Measurements from ENCODE around the gene ITGB1. TPM values are rescaled to one million over a fixed set of nuclear protein-coding genes. Genes with fewer than 3 reads are reported as not detected.

Gene ITGB1
- total RNA-seq, 3 donors from 2014 or later (not counting 1 experiment from before 2014, with no cell fraction given), result 175 to 280 (median 202) TPM

GRCh38 chr10:32959006-32959920, 1.2 kb upstream of the ITGB1 start:
- Mint-ChIP-seq H3K4me3 (peak overlapping the region; percentile 94), H3K4me1 (peaks cover 34 to 38% of the 10 kb centered on the region in 2 donors), H3K9me3 (no peaks in the 10 kb centered on the region), H3K27me3 (ENCODE audit: low read depth in 2 of 2) (no peaks in the 10 kb centered on the region), H3K36me3 (no peaks in the 10 kb centered on the region), H3K27ac (peak overlapping the region; percentile 79 to 94)
- no peak for ATAC-seq
- Histone ChIP-seq H3K4me1 (ENCODE audit: control insufficient read depth, insufficient read depth, low read length) (peaks cover 18% of the 10 kb centered on the region), H3K36me3 (ENCODE audit: control insufficient read depth, insufficient read depth, low read length) (no peaks in the 10 kb centered on the region), H3K27me3 (ENCODE audit: control insufficient read depth, insufficient read depth, low read length) (no peaks in the 10 kb centered on the region), H3K9me3 (ENCODE audit: control insufficient read depth, insufficient read depth, low read length) (no peaks in the 10 kb centered on the region), H3K4me3 (ENCODE audit: low read length) (peak overlapping the region; percentile 59), H3K27ac (ENCODE audit: low read length) (peak overlapping the region; percentile 63)
- intact Hi-C loops (cut with micrococcal nuclease), result loop anchor here (5.0 to 10.0 kb wide), 3 partner anchors 33 to 156 kb away; no protein-coding TSS in a partner anchor
- TF ChIP-seq CTCF (IDR thresholded peaks at IDR 0.05), result no peak
- peak in 1 of 2 donors; percentile 43 for DNase-seq
- 55% methylated on average over 10 of the region's 10 CpGs for WGBS (ENCODE audit: insufficient coverage)

GRCh38 chr10:32957341-32958084, 517 bp downstream of the ITGB1 start:
- H3K4me3 ChIP-seq (ENCODE audit: low read length), result peak overlapping the region; percentile 64
- H3K4me3 Mint-ChIP-seq, result peak overlapping the region; percentile 72
- under 1% methylated on average over 85 of the region's 87 CpGs for WGBS (ENCODE audit: insufficient coverage)
- H3K9me3 Mint-ChIP-seq, result no peaks in the 10 kb centered on the region
- H3K36me3 ChIP-seq (ENCODE audit: control insufficient read depth, insufficient read depth, low read length), result peaks cover 2% of the 10 kb centered on the region
- no peaks in the 10 kb centered on the region for H3K27me3 ChIP-seq (ENCODE audit: control insufficient read depth, insufficient read depth, low read length)
- H3K9me3 ChIP-seq (ENCODE audit: control insufficient read depth, insufficient read depth, low read length), result no peaks in the 10 kb centered on the region
- H3K4me1 Mint-ChIP-seq, result peaks cover 51 to 55% of the 10 kb centered on the region in 2 donors
- intact Hi-C loops (cut with micrococcal nuclease), result loop anchor here (5.0 to 10.0 kb wide), 3 partner anchors 35 to 157 kb away; no protein-coding TSS in a partner anchor
- ATAC-seq (peak; percentile 33 to 43 (median 40)), DNase-seq (peak; percentile 45 to 56)
- no peaks in the 10 kb centered on the region for H3K36me3 Mint-ChIP-seq
- peak overlapping the region; percentile 86 to 94 for H3K27ac Mint-ChIP-seq
- H3K27me3 Mint-ChIP-seq (ENCODE audit: low read depth in 2 of 2), result no peaks in the 10 kb centered on the region
- H3K4me1 ChIP-seq (ENCODE audit: control insufficient read depth, insufficient read depth, low read length), result peaks cover 32% of the 10 kb centered on the region
- H3K27ac ChIP-seq (ENCODE audit: low read length), result peak overlapping the region; percentile 45
- no peak for TF ChIP-seq CTCF (IDR thresholded peaks at IDR 0.05)

- peak overlapping the region; percentile 80 to 86 for H3K27ac Mint-ChIP-seq
- peaks cover 2% of the 10 kb centered on the region for H3K36me3 ChIP-seq (ENCODE audit: control insufficient read depth, insufficient read depth, low read length)
- WGBS (ENCODE audit: insufficient coverage), result 51% methylated on average over 13 of the region's 13 CpGs
- H3K4me1 ChIP-seq (ENCODE audit: control insufficient read depth, insufficient read depth, low read length), result peaks cover 32% of the 10 kb centered on the region
- ATAC-seq, result no peak
- intact Hi-C loops (cut with micrococcal nuclease), result loop anchor here (1.0 to 10.0 kb wide), 4 partner anchors 24 to 158 kb away; no protein-coding TSS in a partner anchor
- DNase-seq, result peak in 1 of 2 donors; percentile 19
- peak overlapping the region; percentile 64 for H3K4me3 ChIP-seq (ENCODE audit: low read length)
- H3K27ac ChIP-seq (ENCODE audit: low read length), result peak overlapping the region; percentile 45
- no peaks in the 10 kb centered on the region for H3K9me3 Mint-ChIP-seq
- no peak for TF ChIP-seq CTCF (IDR thresholded peaks at IDR 0.05)
- H3K9me3 ChIP-seq (ENCODE audit: control insufficient read depth, insufficient read depth, low read length), result no peaks in the 10 kb centered on the region
- no peaks in the 10 kb centered on the region for H3K27me3 Mint-ChIP-seq (ENCODE audit: low read depth in 2 of 2)
- no peaks in the 10 kb centered on the region for H3K36me3 Mint-ChIP-seq
- H3K27me3 ChIP-seq (ENCODE audit: control insufficient read depth, insufficient read depth, low read length), result no peaks in the 10 kb centered on the region
- peak overlapping the region; percentile 72 for H3K4me3 Mint-ChIP-seq
- peaks cover 61 to 65% of the 10 kb centered on the region in 2 donors for H3K4me1 Mint-ChIP-seq
Measured at GRCh38 chr10:32956365-32957197, 1.4 kb downstream of the ITGB1 start.
